Measurements from ENCODE around the gene C1S. TPM values are rescaled to one million over a fixed set of nuclear protein-coding genes. Genes with fewer than 3 reads are reported as not detected.

C1S gene
- total RNA-seq, 4 donors from 2014 or later, result 25.2 to 375 (median 110) TPM

DNA sequence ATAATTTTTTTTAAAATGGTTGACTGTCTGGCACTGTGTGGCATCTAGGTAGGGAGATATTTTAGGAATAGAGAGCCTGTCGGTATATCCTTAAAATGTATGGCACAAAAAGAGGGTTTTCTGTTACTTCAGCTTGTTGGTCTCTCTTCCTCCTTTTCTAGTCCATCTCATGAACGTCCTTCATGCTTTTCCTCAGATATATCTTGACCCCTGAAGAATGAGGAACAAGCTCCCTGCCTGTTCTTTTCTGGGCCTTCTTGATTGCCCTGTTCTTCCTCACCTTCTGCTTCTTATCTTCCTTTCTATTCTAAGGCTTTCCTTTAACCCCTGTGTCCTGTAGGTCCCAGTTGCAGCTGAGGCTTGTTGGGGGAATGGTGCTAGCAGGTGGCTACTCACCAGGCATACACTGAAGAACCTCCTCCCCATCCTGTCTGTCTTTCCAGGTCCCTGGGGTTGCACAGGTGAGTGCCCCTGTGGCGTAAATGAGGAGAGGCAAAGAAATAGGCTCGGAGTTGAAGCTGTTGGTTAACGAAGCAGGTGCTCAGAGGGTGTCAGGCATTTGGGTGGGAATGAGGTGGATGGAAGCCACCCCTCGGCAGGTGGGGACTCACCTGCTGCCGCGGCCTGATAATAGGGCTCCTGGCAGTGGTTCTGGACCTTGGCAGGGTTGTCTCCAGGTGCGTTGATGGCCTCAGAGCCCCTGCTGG lies 38.9 kb downstream of the C1S start:
- intact Hi-C loops (cut with DNase I), result no loop called here
- H3K4me3 ChIP-seq, result no peak overlapping the region
- H3K36me3 ChIP-seq, result peaks cover 0 to 68% (median 7%) of the 10 kb centered on the region in 3 donors
- peaks cover 0 to 12% (median 0%) of the 10 kb centered on the region in 3 donors for H3K4me1 ChIP-seq
- no peaks in the 10 kb centered on the region for H3K9me3 ChIP-seq
- 78 to 81% methylated on average over 6 to 8 of the region's 9 CpGs for WGBS, 2 donors
- TF ChIP-seq POLR2A (IDR thresholded peaks at IDR 0.05), result no peak
- TF ChIP-seq, protein P1, sequence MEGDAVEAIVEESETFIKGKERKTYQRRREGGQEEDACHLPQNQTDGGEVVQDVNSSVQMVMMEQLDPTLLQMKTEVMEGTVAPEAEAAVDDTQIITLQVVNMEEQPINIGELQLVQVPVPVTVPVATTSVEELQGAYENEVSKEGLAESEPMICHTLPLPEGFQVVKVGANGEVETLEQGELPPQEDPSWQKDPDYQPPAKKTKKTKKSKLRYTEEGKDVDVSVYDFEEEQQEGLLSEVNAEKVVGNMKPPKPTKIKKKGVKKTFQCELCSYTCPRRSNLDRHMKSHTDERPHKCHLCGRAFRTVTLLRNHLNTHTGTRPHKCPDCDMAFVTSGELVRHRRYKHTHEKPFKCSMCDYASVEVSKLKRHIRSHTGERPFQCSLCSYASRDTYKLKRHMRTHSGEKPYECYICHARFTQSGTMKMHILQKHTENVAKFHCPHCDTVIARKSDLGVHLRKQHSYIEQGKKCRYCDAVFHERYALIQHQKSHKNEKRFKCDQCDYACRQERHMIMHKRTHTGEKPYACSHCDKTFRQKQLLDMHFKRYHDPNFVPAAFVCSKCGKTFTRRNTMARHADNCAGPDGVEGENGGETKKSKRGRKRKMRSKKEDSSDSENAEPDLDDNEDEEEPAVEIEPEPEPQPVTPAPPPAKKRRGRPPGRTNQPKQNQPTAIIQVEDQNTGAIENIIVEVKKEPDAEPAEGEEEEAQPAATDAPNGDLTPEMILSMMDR (IDR thresholded peaks at IDR 0.05), result no peak
- H3K27ac ChIP-seq, result no peak overlapping the region
- no peak for DNase-seq
- no peaks in the 10 kb centered on the region for H3K27me3 ChIP-seq

DNA sequence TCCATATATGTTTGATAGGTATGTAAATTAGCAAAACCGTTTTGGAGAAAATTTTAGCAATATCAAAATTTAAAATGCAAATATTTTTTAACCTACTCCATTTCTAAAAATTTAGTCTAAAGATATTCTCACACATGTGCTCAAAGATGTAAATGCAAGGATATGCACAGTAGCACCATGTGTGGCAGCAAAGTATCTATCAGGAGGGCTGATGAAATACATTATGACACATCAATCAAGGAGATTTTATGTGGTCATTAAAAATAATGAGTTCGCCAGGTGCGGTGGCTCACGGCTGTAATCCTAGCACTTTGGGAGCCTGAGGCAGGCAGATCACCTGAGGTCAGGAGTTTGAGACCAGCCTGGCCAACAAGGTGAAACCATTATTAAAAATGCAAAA lies 39.7 kb downstream of the C1S start:
- peaks cover 0 to 12% (median 0%) of the 10 kb centered on the region in 3 donors for H3K4me1 ChIP-seq
- no peaks in the 10 kb centered on the region for H3K27me3 ChIP-seq
- H3K27ac ChIP-seq, result no peak overlapping the region
- intact Hi-C loops (cut with DNase I), result no loop called here
- no peak for DNase-seq
- TF ChIP-seq POLR2A (IDR thresholded peaks at IDR 0.05), result no peak
- TF ChIP-seq, protein P1 (IDR thresholded peaks at IDR 0.05), result no peak
- H3K36me3 ChIP-seq, result peaks cover 0 to 75% (median 7%) of the 10 kb centered on the region in 3 donors
- WGBS, 2 donors, result 83 to 85% methylated on average over 4 of the region's 4 CpGs
- H3K4me3 ChIP-seq, result no peak overlapping the region
- no peaks in the 10 kb centered on the region for H3K9me3 ChIP-seq

- peak overlapping the region in 1 of 4 donors; percentile 33 for H3K27ac ChIP-seq
- 75 to 83% methylated on average over 3 to 4 of the region's 4 CpGs for WGBS, 2 donors
- peaks cover 0 to 75% (median 7%) of the 10 kb centered on the region in 3 donors for H3K36me3 ChIP-seq
- H3K4me1 ChIP-seq, result peaks cover 0 to 12% (median 0%) of the 10 kb centered on the region in 3 donors
- no peaks in the 10 kb centered on the region for H3K27me3 ChIP-seq
- no peak overlapping the region for H3K4me3 ChIP-seq
- DNase-seq, result no peak
- intact Hi-C loops (cut with DNase I), result no loop called here
- TF ChIP-seq, protein P1 (IDR thresholded peaks at IDR 0.05), result no peak
- TF ChIP-seq POLR2A (IDR thresholded peaks at IDR 0.05), result no peak
- H3K9me3 ChIP-seq, result no peaks in the 10 kb centered on the region
Measured at GRCh38 chr12:7101047-7101693, 40.7 kb downstream of the C1S start.

DNA sequence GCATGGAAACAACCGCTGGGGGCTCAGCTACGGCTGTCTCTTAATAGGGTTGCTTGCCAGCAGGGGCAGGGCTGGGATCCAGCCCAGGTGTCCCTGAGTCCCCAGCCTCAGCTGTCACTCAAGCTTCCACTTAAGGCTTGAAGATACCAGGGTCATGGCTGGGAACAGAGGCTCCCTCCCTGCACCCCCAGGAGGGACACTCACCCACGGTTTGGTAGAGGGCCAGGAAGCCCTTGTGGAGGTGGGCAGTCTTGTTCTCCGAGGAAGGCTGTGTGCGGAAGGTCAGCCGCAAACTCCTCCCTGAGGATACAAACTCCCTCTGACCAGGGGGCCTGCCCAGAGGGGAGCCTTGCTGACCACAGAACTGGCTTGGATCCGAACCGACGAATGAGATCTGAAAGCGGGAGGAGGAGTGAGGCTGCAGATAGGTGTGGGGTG lies 41.2 kb downstream of the C1S start:
- intact Hi-C loops (cut with DNase I), result no loop called here
- DNase-seq, result no peak
- Histone ChIP-seq H3K27ac (peak overlapping the region in 2 of 4 donors; percentile 15 to 33), H3K36me3 (peaks cover 0 to 75% (median 7%) of the 10 kb centered on the region in 3 donors), H3K4me3 (no peak overlapping the region), H3K4me1 (peaks cover 0 to 13% (median 0%) of the 10 kb centered on the region in 3 donors), H3K9me3 (no peaks in the 10 kb centered on the region), H3K27me3 (no peaks in the 10 kb centered on the region)
- TF ChIP-seq, protein P1 (IDR thresholded peaks at IDR 0.05), result no peak
- no peak for TF ChIP-seq POLR2A (IDR thresholded peaks at IDR 0.05)
- 60 to 82% methylated on average over 1 to 10 of the region's 10 CpGs for WGBS, 2 donors

DNA sequence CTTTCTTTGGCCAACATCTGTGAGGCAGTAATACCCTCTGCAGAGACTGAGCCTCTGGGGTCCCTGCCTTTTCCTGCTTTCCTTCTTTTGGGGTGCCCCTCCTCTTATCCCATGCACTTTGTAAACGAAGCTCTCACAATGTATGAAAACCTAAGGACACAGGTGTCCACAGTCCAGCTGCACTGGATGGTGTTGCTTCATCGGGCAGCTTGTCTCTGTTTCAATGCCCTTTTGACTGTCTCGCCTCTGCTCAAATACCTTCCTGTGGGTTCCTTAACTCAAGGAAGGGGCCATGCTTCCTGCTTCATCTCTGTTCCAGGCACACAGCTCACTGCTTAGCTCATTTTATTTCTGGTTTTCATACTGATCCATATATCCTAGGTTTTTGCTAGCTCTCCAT lies 42.1 kb downstream of the C1S start:
- H3K36me3 ChIP-seq, result peaks cover 0 to 70% (median 7%) of the 10 kb centered on the region in 3 donors

More for the DNA sequence above, 42.1 kb downstream of the C1S start:
- no peaks in the 10 kb centered on the region for H3K27me3 ChIP-seq
- H3K27ac ChIP-seq, result no peak overlapping the region
- no peaks in the 10 kb centered on the region for H3K9me3 ChIP-seq
- TF ChIP-seq POLR2A (IDR thresholded peaks at IDR 0.05), result no peak
- TF ChIP-seq, protein P1 (IDR thresholded peaks at IDR 0.05), result no peak
- 73 to 77% methylated on average over 3 of the region's 3 CpGs for WGBS, 2 donors
- intact Hi-C loops (cut with DNase I), result no loop called here
- no peak for DNase-seq
- no peak overlapping the region for H3K4me3 ChIP-seq
- H3K4me1 ChIP-seq, result peaks cover 0 to 22% (median 8%) of the 10 kb centered on the region in 3 donors

All from esophagus squamous epithelium (tissue), 5 donors.